HG03520 (cell line): Measurements from ENCODE around the gene NLRP1.

ENCODE experiments used
- ATAC-seq: cut with Tn5 transposase; IDR thresholded peaks from one replicate; pipeline ENCODE4 v1.9.1; 2021; ENCODE audit warnings: mild to moderate bottlenecking, moderate library complexity; ENCODE audit not compliant: unreplicated experiment

NLRP1 gene

GRCh38 chr17:5584383-5585286, at the start of gene NLRP1:
Gene NLRP1 (minus strand): TSS chr17:5584509. CDS start chr17:5583957, 552 bp downstream.
- peak; percentile 88 for ATAC-seq

DNA sequence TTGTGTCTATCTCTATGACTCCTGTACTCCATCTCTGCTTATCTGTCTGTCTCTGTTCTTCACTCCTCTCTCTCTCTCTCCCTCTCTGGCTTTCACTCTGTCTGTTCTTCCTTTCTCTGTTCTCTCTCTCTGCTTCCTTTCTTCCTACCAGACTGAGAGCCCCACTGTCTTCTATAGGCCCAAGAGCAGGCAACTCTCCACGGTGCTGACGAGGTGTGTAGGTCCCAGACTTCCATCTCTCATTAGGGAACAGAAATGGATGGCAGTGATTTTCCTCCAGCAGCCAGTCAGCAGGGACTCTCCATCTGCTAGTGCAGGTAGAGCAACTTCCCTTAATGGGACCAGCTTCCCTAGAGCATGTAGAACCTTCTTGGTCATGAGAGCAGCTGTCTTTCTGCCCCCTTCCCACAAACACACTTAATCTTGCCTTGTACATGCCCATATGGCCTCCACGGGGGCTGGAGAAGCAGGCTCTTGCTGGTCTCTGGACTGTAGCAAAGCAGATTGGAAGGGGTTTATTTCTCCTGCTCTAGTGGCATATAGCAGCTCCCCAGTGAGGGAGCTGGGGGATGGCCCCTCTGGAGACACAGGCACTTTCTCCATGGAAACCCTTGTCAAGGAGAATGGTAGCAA, 47.8 kb upstream of the NLRP1 start:
- ATAC-seq = no peak

DNA sequence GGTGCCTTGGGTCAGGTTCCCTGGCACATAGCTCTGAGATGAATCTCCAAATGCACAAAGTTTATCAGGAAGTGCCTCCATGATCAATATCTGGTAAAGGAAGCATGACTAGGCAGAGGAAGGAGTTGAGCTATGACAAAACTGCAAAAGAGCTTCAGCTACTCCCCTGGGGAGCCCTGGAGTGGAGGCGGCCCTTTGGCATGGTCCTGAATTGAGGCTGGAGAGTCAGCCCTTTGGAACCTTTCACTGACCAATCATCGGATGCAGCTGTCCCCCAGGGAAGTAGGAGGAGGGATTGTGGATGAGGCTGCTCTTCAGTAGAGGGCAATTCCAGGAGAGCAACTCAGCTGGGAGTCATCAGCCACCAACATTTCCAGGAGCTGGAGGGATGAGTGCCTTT, 46.1 kb upstream of the NLRP1 start:
- no peak for ATAC-seq

GRCh38 chr17:5629128-5629527, 44.8 kb upstream of the NLRP1 start:
- no peak for ATAC-seq

DNA sequence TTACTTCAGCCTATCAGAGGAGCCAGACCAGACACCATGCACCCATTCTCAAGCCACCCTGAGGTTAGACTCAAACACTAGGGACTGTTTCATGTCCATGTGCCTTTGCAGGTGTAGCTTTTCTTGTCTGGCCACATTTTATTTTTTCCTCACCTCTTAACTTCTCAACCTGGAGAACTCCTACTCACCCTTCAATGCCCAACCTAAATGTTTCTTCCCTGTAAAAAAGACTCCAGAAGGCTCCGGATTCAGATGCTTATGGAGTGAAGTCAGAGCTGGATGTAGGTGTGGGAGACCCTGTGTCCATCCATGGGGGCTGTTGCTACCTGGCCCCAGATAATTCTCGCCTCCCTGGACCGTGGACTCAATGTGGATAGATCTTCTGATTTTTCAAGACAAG, 44.0 kb upstream of the NLRP1 start:
- no peak for ATAC-seq

- no peak for ATAC-seq
Observed at GRCh38 chr17:5624211-5624610, 39.9 kb upstream of the NLRP1 start.

DNA sequence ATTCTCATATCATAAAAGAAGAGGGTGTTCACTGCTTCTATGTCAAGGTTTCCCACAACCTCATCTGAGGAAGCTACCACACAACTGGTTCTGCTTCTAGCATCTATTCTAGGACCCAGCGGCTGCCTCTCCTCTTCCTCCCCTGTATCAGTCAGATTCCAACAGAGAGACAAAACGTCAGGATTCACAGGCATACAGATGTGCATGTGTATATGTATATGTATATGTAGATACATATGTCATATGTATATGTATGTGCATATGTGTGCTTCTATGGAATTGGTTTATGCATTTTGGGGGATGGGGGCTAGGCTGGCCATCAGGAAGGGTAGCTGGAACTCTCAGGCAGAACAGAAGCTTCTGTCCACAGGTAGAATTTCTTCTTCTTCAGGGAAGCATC, 37.4 kb upstream of the NLRP1 start:
- ATAC-seq = no peak

DNA sequence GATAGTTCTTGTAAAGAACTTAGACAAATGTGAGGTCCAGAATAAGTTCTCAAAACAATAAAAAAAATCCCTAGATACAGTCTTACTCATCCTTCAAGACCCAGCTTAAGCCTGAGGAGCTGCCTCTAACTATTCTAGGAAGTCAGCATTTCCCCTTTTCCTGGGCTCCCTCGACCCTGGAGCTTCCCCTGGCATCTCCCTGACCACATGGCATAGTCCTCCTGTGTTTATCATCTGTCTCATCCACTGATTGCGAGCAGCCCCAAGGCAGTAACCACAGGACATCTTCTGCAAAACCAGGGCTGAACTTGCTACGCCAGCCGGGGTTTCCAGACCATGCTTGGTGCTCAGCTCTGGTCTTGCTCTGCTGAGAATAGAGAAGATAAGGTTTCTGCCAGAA, 36.7 kb upstream of the NLRP1 start:
- no peak for ATAC-seq

DNA sequence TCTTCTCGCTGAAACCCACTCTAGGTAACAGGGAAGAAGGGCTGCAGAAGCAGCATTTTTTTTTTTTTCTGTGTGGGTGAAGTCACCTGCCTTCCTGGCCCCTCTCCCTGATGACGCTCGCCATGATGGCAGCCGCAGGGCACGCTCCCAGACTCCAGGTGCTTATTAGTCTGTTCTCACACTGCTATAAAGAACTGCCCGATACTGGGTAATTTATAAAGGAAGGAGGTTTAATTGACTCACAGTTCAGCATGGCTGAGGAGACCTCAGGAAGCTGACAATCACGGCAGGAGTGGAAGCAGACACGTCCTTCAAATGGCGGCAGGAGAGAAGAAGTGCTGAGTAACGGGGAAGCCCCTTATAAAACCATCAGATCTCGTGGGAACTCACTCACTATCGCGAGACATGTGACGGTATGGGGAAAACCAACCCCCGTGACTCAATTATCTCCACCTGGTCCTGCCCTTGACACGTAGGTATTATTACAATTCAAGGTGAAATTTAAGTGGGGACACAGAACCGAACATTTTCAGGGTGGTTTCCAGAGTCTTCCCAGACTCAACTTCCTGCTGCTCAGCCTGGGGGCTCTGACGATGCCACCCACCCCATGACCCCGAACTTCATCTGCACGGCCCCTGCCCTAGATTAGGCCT, 34.9 kb upstream of the NLRP1 start:
- ATAC-seq = no peak

GRCh38 chr17:5618476-5618875, 34.2 kb upstream of the NLRP1 start:
- no peak for ATAC-seq

DNA sequence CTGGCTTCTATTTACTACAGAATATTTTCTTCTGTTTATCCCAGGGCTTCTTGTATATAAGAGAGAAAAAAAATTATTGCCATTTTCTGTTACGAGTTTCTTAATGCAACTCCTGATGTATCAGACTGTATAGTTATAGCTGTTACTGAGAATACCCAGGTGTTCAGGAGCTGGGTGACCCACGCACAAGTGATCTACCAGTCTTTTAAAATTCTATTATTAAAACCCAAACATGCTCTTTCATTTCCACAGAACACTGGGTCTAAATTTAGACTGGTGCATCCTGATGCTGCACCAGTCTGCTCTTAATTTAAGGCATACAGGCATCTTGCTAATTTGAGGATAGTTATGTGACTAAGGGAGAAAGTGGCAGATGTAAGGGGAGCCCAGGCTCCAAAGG, 31.2 kb upstream of the NLRP1 start:
- no peak for ATAC-seq

GRCh38 chr17:5610956-5611355, 26.6 kb upstream of the NLRP1 start:
- ATAC-seq = no peak

DNA sequence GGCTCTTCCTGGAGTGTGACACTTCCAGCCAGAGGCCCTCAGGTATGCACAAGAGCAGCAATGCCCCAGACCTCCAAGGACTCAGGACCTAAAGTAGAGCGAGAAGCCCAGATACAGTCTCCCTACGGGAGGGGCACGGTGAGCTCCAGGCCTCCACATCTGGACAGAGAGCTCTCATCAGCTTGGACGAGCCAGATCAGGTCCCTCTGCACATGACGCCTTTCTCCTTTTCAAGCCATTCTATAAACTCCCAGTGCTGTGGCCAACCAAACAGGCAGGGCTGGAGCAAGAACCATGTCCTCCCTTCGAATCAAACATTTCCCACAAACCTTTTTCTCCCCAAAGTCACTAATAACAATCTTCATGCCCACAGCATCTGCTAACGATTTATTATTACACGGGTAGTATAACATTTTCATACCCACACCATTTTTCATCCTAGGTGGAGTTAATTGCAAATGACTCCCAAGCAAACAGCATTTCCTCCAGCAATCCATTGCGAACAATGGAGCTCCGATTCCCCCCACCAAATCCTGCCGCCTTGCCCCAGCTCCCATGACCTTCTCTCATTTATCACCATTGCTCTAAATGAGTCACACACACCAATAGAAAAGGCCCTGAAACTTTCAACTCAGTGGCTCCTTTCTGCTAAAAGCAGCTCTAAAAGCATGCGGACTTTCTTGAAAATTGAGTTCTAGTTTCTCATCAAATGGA, 24.2 kb upstream of the NLRP1 start:
- no peak for ATAC-seq

DNA sequence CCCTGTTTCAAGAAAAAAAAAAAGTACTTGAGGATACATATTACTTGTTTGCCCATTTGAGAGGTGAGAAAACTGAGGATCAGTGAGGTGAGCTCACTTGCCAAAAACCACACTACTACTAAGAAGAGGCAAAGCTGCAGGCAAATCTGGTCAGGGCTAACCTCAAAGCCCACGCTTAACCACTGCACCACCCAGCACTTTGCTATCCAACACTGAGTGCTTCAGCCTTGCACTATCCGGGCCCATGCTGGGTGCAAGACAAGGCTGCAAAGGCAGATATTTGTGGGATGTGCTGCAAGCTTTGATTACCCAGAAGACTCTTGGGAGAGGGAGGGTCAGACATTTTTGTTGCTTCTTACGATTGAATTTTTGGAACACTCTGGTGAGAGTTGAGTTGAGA, 23.6 kb upstream of the NLRP1 start:
- ATAC-seq = no peak

- ATAC-seq = no peak
Observed at GRCh38 chr17:5605452-5605851, 21.1 kb upstream of the NLRP1 start.

DNA sequence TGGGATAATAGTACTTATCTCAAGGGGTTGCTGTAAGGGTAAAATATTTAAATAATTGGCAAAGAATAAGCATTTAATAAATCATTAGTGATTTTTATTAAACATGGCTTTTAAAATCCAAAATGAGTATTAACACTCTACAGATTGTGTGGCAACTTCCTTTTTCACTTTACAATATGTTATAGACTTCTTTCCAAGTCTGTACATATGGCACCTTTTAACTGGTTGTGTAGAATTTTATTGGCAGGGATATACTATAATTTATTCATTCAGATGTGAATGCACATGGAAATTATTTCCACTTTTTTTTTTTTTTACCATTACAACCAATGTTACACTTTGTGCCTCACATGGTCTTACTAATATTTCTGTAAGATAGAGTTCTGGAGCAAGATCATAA, 15.7 kb upstream of the NLRP1 start:
- ATAC-seq = no peak

DNA sequence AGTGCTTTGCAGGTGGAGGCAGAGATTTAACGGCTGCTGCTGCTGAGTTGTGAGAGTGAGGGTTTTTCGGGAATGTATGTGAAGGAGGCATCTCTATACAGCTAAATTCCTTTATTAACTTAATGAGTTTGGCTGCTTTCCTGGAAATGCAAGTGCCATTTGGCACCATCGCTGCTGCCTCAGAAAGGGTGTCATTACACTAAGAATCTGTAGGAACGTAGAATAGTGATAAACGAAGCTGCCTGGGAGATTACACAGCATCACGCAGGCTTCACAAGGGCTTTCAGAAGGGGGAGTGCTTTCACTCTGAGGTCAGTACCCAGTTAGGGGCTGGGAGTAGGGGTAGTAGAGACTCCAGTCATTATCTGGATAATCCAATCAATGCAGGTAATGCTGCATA, 14.1 kb upstream of the NLRP1 start:
- no peak for ATAC-seq

DNA sequence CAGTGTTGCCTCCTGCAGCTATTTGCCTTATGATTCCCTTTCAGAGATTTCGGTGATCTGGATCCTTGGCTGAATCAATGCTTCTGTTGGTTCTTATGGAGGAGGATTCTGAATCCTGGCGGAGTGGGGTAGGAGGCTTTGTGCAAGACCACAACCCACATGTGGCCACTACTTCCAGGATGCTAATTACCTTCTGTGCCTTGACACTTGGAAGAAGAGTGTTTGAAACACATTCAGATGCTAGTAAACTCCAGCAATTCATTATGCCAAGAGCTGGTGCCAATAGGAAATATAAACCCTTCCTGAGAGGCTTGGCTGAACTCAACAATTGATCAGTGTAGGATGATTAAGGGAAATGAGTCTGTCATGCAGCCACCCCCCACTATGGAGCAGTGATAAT, 12.1 kb upstream of the NLRP1 start:
- ATAC-seq = no peak

DNA sequence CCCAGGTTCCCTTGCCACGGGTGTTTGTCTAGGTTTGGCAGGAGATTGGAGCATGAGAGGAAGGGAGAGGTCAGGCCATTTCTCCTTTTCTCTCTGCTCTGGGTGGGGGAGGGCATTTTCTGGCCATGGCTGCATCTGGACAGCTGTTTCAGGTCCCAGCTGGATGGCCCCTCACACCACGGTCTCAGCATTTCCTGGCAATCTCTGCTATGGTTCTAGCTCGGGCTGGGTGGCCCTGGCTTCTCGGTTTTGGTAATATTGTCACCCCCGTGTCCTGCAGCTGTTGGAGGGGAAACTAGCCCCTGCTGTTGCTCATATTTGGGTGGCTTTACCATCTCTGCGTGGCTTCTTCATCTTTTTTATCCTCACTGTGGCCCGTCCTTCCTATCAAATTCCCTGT, 11.5 kb upstream of the NLRP1 start:
- no peak for ATAC-seq

GRCh38 chr17:5592382-5592781, 8.1 kb upstream of the NLRP1 start:
- no peak for ATAC-seq

GRCh38 chr17:5591966-5592365, 7.7 kb upstream of the NLRP1 start:
- no peak for ATAC-seq
